ENCODE data around the gene IL23R.

The IL23R gene

DNA sequence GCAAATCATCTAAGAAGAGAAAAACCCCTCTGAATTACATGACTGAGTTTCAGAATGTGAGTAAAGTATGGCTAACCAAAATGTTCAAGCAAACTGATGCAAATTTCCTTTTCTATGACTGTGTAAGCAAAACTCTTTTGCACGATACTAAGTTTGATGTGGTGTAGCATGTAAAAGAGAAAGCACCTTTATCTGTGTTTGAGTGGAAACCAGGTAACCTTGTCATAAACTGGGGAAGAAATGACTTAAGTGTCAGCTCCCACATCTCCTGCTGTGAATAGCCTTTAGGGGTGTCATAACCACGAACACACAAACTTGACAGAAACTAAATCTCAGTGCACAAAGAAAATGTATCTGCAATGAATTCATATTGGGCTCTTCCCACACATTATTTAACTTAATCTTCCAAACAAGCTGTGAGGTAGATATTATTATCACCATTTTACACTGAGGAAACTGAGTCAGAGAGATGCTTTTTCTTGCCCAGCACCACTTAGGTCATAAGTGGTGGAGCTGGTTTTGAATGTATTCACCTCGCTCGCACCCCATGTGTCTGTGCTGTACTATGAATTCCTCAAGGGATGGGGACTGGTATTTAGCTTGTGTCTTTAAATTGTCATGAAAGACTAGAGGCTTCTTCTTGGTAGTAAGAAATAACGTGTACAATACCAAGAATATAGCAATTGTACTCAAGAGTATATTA lies 108.5 kb downstream of the IL23R start:
- H3K4me3 ChIP-seq (ENCODE audit: low read depth, low read length), result no peak overlapping the region
- TF ChIP-seq, protein P1, sequence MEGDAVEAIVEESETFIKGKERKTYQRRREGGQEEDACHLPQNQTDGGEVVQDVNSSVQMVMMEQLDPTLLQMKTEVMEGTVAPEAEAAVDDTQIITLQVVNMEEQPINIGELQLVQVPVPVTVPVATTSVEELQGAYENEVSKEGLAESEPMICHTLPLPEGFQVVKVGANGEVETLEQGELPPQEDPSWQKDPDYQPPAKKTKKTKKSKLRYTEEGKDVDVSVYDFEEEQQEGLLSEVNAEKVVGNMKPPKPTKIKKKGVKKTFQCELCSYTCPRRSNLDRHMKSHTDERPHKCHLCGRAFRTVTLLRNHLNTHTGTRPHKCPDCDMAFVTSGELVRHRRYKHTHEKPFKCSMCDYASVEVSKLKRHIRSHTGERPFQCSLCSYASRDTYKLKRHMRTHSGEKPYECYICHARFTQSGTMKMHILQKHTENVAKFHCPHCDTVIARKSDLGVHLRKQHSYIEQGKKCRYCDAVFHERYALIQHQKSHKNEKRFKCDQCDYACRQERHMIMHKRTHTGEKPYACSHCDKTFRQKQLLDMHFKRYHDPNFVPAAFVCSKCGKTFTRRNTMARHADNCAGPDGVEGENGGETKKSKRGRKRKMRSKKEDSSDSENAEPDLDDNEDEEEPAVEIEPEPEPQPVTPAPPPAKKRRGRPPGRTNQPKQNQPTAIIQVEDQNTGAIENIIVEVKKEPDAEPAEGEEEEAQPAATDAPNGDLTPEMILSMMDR (IDR thresholded peaks at IDR 0.05; ENCODE audit: low read depth, low read length), result no peak

GRCh38 chr1:67280696-67281095 lies 114.4 kb downstream of the IL23R start:
- H3K4me3 ChIP-seq (ENCODE audit: low read depth, low read length), result no peak overlapping the region
- TF ChIP-seq, protein P1 (IDR thresholded peaks at IDR 0.05; ENCODE audit: low read depth, low read length), result no peak

DNA sequence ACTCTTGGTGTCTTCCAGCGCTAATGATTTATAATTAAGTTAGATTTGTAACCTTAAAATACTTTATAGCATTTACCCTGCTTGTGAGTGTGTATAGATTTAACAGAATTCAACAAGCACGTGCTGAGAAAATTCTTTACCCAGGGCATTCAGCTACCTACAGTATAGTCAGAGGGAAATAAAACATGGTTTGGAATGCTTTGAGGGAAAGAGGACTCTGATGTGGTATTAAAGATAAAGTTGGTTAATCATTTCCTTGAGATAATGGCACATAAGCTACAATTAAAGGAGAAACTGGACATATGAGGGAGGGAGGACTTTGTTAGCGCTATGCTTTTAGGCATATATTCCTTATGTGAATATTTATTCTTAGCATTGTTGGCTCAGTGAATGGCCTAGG lies 115.0 kb downstream of the IL23R start:
- no peak overlapping the region for H3K4me3 ChIP-seq (ENCODE audit: low read depth, low read length)
- TF ChIP-seq, protein P1 (IDR thresholded peaks at IDR 0.05; ENCODE audit: low read depth, low read length), result no peak

DNA sequence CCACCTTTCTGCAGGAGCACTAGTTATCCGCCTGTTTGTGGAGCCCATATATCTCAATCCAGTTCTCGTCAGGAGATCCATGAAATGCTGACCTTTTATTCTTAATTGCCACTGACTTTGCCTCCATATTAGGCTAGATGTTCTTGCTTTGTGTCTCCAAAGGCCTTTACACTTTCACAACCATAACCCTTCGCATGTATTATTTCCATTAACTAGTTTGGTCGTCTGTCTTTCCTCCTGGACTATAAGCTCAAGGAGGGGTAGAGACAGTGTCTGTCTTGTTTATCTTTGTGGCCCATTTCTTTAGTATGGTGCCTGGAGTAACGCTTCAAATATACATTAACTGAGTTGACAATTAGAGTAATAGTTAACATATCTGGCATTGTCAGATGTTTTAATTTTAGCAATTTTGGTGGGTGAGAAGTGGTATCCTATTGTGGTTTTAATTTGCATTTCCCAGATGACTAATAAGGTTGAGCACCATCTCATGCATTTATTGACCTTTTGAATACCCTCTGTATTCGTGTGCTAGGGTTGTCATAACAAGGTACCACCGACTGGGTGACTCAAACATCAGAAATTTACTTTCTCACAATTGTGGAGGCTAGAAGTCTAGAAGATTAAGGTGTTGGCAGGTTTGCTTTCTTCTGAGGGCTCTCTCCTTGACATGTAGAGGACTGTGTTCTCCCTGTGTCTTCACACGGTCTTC lies 119.7 kb downstream of the IL23R start:
- no peak overlapping the region for H3K4me3 ChIP-seq (ENCODE audit: low read depth, low read length)
- TF ChIP-seq, protein P1 (IDR thresholded peaks at IDR 0.05; ENCODE audit: low read depth, low read length), result no peak

DNA sequence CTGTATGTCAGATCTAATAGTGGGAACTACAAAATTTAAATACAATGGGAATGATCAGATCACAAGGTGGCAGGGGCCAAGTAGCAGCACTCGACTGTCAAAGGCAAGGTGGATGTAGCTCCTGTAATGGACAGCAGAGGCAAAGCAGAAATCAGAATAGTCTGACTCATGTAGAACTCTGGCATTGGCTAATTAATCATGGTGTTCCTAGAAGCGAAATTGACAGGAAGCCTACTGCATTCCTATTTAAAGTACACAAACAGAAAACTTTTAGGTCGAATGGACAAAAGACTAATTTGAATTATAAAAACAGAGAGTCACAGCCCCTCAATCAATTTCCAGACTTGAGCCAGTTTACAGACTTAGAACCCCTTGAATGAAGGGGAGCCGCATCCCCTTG lies 124.0 kb downstream of the IL23R start:
- no peak overlapping the region for H3K4me3 ChIP-seq (ENCODE audit: low read depth, low read length)

GRCh38 chr1:67294836-67295617 lies 128.8 kb downstream of the IL23R start:
- TF ChIP-seq, protein P1 (IDR thresholded peaks at IDR 0.05; ENCODE audit: low read depth, low read length), result no peak
- H3K4me3 ChIP-seq (ENCODE audit: low read depth, low read length), result no peak overlapping the region

More for the DNA sequence above, 124.0 kb downstream of the IL23R start:
- TF ChIP-seq, protein P1 (IDR thresholded peaks at IDR 0.05; ENCODE audit: low read depth, low read length), result no peak
